GM19452 (cell line): Measurements from ENCODE around the gene KRTAP10-12.
"Not testable (repeated sequence)": the region's sequence is repeated elsewhere in the genome, so short reads cannot be mapped to it uniquely, and the experiment has no call there.

Experiments used
- ATAC-seq: cut with Tn5 transposase; IDR thresholded peaks from one replicate; pipeline ENCODE4 v1.9.1; 2021; ENCODE audit not compliant: unreplicated experiment

The KRTAP10-12 gene

DNA sequence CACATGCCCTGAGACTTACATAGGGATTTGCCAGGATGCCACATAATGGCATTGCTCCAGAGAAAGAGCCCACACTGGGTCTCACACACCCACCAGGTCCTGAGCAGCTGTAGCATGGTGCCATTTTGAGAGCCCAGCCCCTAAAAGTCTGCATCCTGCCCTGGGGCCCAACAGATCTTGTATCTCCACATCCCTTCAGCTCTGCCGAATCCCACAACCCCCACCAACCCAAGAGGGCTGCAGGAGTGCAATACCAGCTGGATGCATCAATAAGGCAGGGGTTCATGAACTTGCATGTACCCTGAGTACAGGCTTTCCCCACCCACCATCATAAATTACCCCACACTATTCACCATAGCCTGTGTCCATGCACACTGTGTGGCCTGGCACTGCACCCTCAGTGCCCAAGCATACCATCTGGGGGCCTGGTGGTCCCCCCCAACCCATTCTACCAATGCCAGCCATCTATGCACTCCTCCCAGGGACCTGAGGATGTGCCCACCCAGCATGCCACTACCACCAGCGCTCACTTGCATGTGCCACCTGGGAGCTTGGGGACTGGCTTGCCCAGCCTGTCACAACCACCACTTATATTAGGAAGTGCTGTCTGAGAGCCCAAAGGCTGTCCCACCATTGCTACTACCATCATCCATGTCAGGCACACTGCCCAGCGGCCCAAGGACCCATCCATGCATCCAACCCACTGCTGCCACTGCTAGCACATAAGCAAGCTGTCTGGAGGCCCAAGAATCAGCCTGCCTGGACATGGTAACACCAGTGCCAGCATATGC is 26.1 kb upstream of the KRTAP10-12 start:
- no peak for ATAC-seq

DNA sequence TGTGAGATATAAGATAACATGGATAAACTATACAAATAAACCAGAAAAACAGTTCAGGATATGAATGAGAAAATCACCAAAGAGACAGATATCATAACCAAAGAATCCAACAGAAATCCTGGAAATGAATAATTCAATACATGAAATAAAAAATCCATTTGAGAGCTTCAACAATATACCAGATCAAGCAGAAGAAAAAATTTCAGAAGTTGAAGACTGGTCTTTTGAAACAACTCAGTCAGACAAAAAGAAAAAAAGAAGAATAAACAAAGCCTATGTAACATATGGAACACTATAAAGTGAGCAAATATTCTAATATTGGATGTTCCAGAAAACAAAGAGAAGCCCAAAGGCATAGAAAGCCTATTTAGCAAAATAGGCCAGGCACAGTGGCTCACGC is 25.1 kb upstream of the KRTAP10-12 start:
- ATAC-seq = no peak

DNA sequence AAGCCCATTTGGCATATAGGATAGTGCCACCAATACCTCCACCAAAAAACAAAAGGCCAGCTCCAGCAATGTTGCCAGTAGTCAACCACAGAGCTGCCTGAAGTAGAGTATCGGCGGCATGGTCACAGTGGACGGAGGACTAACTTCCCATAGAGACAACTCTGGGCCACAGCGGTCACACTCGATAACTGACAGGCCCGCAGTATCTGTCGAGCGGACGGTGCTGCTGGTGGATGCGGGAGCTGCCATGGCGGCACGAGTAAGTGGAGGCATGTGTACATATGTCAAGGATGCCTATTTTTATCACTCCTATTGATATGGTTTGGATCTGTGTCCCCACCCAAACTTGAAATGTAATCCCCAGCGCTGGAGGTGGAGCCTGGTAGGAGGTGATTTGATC is 19.1 kb upstream of the KRTAP10-12 start:
- ATAC-seq = no peak

DNA sequence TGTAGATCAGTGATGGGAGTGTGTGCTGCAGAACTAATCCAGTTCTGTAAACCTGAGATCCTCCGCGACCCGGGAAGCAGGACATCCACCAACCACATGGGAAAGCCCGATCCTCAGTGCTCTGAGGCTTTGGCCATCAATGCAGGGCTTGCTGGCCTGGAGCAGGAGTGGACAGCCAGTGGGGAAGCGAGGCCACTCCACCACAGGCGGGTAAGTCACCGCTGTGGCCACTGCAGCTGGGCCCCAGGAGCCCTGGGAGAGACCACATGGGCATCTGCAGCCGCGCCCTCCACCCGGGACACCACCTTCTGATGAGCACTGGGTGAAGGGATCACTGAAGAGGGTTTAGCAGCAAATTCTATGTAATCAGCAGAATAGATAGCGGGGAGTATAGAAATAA is 15.8 kb upstream of the KRTAP10-12 start:
- ATAC-seq = no peak

DNA sequence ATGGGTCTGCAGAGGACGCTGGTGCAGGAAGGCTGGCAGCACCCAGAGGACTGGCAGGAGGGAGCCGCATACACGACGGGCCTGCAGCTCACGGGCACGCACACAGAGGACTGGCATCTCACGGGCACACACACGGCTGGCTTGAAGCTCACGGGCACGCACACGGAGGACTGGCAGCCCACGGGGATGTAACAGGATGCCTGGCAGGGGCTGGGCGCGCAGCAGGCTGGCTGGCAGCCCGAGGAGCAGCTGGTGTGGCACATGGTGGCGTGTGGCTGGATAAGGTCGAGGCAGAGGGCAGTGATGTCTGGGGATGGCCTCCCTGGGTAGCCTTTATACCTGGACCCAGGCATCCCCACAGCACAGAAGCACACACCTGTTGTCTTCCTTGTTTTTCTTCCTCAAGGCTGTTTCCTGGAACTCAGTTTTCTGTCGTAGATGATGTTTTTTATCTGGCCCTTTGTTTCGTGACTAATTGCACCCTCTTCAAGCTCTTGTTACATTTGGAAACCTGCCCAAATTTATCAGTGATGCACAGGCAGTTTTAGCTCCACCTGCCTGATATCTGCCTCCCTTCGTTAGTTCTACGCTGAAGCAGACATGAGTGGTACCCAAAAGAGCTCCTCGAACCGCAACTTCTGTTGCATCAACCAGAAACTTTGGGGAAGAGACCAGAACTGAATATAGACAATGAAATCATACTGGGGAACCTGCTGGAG is 15.0 kb upstream of the KRTAP10-12 start, which contains the start of gene KRTAP12-1:
Gene KRTAP12-1, minus strand, starts transcription at position 303 of the 719 bp plus-strand sequence. Its CDS starts 40 bp downstream, at position 263.
- ATAC-seq = no peak

DNA sequence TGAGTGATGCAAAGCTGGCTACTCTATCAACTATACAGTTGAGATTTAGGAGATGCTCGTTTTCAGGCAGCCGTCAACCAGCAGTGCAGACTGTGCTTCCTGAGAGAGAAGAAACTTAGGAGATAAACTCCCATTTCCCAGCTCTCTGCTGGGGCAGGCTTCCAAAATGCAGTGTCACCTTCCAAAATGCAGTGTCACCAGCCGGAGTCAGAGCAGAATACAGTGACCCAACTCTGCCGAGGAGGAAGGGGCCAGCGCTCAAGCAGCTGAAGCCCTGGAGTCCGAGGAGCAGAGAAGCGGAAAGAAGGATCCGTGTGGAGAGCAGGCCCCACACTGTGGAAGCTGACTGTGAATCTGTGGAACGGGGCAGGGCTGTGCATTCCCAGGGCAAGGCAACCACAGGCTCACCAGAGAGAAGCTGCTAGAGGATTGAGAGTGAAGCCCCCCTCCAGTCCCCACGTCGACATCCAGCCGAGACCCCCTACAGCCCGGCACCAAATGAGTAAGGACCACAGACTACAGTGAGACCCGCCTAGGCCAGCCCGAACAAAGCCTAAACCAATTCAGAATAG is 14.3 kb upstream of the KRTAP10-12 start:
- ATAC-seq = no peak

DNA sequence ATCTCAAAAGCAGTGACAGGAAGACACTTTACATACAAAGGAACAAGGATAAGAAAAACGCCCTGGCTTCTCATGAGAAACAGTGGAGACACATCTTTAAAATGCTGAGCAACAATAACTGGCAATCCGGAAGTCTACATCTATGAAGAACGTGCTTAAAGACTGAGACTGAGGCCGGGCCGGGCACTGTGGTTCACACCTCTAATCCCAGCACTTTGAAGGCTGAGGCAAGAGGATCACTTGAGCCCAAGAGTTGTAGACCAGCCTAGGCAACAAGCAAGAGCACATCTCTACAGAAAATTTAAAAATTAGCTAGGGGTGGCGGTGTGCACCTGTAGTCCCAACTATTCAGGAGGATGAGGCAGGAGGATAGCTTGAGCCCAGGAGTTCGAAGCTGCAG is 12.9 kb upstream of the KRTAP10-12 start:
- no peak for ATAC-seq

DNA sequence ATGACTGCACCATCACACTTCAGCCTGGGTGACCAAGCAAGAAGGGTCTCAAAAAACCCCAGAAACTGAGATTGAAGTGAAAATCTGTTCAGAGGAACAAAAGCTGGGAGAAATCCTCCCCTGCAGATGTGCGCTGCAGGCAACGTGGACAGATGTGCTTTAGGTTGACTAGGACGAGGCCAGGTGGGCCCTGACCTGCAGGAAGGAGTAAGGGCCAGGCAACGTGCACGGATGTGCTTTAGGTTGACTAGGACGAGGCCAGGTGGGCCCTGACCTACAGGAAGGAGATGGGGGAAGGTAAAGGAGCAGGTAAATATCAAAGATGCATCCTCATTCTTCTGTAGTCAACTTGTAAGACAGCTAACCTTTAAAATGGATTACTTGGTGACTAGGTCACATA is 12.5 kb upstream of the KRTAP10-12 start:
- ATAC-seq = no peak

DNA sequence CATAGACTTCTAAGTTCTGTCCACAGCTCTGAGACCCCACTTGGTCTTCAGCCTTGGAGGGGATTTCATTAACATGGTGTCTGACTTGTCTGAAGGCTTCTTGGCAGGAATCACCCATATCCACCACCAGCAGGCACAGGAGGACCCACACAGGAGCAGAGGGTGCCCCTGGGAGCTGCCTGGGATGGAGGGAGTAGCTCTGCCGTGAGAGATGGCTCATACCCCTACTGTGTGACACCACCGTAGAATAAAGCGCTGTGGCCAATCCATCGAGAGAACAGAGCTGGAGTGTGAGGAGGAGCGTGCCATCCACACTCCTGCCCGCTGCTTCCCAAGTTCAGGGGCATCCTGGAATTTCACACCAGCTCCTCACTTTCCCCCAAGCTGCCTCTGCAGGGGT is 11.9 kb upstream of the KRTAP10-12 start:
- ATAC-seq = not testable (repeated sequence)

DNA sequence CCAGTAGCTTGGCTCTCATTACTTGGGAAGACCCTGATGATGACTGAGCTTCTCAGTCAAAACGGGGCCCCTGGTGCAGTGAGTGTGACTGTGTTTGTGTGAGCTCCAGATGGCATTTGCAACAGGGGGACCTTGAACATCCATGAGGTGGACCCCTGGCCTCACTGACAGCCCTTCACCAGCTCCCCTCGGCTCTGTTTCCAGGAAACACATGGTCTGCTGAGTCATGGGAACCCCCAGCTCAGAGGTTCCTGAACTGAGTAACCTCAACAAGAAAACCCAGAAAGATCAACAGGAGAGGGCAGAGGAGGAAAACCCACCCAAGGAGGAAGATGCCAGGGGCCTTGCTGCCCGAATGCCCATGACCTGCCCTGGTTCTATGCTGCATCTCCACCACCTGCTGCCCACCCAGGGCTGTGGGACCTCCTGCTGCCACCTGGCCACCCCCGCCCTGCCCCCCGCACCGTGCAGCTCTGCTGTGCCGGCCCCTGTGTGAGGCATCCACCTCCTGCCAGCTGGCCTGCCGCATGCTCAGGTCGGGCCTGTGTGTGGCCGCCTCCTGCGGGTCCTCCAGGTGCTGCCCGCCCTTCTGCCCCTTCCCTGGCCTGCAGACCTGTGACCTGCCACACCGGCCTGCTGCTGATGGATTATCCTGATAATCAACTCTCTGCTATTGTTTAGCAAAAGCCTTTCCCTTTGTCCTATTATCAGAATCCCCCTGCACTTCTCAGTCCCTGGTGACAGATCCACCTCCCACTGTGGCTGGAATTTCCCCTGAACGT is 10.8 kb upstream of the KRTAP10-12 start:
- ATAC-seq = no peak

DNA sequence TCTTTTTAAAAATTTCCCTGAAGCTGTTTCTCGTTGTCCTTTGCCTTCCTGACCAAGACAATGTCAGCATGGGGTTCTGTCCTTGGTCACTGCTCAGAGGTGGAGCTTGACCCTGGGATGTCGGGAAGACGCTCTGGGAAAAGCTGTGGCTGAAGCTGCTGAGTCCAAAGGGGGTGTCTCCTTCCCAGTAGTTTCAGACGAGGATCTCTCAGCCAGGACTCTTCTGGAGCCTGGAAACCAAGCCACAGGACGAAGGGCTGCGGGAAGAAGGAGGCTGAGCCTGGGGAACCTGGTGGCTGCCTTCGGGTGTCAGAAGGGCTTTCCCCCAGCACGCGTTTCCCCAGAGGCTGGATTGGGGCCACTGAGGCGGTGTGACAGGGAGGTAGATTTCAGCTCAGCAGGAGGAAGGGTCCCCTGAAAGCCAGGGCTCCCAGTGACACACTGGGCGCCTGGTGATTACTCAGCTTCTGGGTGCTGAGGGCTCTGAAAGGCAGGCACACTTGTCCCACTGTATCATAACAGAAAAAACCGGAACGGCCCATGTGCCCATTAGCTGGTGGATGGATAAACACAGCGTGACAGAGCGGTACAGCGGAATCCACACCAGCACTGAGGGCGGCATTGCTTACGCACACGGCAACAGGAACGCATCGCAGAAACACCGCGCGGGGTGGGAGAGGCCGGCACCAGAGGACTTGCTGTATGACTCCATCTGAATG is 10.0 kb upstream of the KRTAP10-12 start:
- no peak for ATAC-seq

DNA sequence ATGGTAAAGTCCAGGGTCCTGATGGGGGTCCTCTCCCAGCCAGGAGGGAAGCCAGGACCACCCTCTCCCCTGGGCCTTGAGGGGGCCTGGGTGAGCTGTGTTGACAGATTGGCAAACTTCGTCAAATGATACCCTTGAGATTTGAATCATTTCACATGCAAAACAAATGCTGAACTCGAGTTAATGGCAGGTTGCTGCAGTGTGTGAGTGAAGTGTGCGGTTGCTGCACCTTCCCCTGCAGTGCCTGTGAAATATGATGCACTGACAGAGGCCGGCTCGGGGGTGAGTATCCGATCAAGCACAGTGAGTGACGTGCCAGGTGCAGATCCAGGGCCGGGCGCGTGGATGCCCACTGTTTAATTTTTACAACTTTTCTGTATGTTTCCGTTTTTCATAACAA is 9.3 kb upstream of the KRTAP10-12 start:
- ATAC-seq = no peak

DNA sequence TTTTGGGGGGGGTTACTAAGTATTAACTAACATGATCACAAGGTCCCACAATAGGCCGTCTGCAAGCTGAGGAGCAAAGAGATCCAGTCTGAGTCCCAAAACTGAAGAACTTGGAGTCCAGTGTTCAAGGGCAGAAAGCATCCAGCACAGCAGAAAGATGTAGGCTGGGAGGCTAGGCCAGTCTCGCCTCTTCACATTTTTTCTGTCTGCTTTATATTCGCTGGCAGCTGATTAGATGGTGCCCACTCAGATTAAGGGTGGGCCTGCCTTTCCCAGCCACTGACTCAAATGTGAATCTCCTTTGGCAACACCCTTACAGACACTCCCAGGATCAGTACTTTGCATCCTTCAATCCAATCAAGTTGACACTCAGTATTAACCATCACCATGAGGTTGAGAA is 7.2 kb upstream of the KRTAP10-12 start:
- ATAC-seq = not testable (repeated sequence)

DNA sequence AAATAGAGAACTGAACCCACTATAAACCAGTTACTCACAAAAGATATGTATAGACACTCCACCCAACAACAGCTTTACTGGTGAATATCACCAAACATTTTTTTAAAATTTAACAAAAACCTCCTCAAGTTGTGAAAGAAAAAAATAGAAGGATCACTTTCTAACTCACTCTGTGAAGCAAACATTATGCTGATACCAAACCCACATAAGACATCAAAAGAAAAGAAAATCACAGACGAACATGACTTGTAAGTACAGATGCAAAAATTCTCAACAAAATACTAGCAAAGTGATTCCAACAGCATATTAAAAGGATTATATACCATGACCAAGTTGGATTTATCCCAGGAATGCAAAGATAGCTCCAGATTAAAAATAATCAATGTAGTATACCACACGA is 5.3 kb upstream of the KRTAP10-12 start:
- no peak for ATAC-seq

DNA sequence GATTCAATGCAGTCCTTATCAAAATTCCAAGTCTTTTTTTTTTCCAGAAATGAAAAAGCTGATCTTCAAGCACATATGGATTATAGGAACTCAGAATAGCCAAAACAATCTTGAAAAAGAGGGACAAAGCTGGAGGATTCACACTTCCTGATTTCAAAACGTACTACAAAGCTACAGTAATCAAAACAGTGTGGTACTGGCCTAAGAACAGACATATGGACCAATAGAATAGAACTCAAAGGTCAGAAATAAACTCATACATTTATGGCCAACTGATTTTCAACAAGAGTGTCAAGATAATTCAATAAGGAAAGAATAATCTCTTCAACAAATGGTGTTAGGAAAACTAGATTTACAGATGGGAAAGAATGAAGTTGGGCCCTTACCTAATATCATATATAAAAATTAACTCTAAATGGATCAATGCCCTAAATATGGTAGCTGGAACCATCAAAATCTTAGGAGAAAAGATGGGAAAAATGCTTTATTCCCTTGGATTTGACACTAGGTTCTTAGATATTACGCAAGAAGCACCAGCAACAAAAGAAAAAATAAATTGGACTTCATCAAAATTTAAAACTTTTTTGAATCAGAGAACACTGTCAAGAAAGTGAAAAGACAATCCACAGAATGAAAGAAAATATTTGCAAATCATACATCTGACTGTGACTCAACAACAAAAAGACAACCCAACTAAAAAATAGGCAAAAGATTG is 4.0 kb upstream of the KRTAP10-12 start:
- no peak for ATAC-seq

DNA sequence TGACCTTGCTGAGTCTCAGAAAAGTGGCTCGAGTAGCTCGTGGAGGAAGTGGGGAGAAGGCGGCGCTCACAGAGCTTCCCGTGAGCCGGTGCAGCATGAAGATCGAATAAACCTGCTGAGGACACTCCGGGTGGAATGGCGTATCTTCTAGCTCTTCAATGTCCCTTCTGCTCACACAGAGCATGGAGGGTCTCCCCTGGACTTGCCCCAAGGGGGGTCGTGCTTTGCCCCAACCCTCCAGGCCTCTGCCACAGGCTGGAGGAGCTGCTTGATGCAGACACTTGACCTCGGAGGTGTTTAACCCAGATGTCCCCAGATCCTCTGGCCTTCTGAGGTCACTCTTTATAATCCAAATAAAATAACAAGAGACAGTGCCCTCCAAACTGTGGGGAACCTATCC is 2.2 kb upstream of the KRTAP10-12 start:
- ATAC-seq = no peak

DNA sequence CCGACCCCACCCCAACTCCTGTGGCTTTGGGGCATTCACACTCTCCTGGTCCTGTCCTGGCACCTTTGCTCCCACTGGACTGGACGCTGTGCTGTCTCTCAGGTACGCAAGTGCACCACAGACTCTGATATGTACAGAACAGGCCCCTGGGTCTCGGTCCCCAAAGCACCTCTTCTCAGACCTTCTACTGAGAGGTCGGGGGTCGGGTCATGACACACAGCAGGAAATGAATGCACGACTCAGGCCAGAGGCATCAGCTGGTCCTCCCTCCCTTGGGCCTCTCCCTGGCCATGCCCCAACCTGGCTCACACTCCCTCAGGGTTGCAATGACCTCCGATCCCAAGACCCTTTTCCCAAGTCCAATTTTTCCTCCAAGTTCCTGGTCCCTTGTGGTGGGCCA is 1.8 kb upstream of the KRTAP10-12 start:
- no peak for ATAC-seq

DNA sequence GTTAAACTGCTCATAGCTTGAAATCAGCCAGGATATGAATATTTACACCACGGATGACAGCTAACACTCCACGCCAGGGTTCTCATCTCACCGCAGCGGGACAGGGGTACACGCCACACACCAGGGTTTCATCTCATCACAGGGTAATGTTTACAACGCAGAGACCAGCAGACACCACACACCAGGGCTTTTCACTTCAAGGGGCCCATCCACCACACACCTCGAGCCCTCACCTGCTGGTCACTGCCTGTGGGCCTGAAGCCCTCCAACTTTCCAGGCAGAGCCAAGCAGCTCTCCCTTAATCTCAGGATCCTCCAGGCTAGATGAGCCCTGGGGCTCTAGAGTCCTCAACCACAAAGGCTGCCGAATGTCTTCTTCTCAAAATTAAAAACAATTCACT is 1.3 kb upstream of the KRTAP10-12 start:
- no peak for ATAC-seq

DNA sequence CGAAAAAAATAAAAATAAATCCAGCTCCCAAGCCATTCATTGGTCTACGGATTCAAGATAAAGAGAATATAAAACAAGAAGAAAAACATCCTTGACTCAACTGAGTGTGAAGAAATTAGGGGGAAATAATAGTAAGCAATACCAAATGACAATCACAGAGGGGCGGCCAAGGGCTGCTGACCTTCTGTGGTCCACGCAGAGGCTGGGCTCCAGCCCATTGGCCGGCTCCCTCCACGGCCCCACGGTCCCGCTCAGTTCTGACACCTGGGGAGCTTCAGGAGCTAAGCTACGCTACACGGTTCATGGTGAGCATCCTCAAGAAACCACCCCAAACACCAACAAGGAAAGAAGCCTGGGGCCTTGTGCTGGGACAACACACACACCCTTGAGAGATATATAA is 400 bp upstream of the KRTAP10-12 start:
- ATAC-seq = no peak
